K562 (cell line): Measurements from ENCODE around the gene SLC22A16. TPM values are rescaled to one million over a fixed set of nuclear protein-coding genes. Genes with fewer than 3 reads are reported as not detected.

Source experiments
- ATAC-seq: fragments of 200-7000 bp; cut with Tn5 transposase; 3 replicates; pipeline ENCODE4 v1.9.1; 2020; ENCODE audit warnings: moderate library complexity
- BruUV-seq: library from RNA; stranded (reverse); fragments of 400-500 nt; replicated peaks from 2 replicates; lab custom pipeline; 2021; lab: Mats Ljungman, UMichigan
- CTCF ChIA-PET: fragments of 300-600 bp; formaldehyde crosslinking; extraction: SDS; loops from one replicate; lab custom pipeline; 2021; ENCODE audit warnings: low intra/inter-chr PET ratio; lab: Yijun Ruan, JAX
- POLR2A ChIA-PET: fragments of 300-600, 350-650 bp; sonication (Branson Sonifier 250); formaldehyde crosslinking; extraction: SDS; loops from one replicate; lab custom pipeline; 2021; ENCODE audit warnings: antibody characterized with exemption, inconsistent platforms; lab: Yijun Ruan, JAX
- DNase-seq, 4 experiments: peaks; one replicate each; pipeline versions ENCODE4 v3.0.0 to v3.0.0-alpha.2; 2011 to 2018; ENCODE audit warnings: low spot score in 3 of 4, mixed read lengths in 3 of 4; ENCODE audit errors: extremely low read depth in 1 of 4
- FAIRE-seq: peaks from 2 replicates; lab custom pipeline; 2011; peaks lifted over from hg19 to GRCh38; lab: Jason Lieb, UNC
- H2AFZ ChIP-seq: 2 replicates; pipeline ENCODE4 v1.6.0; 2011; ENCODE audit warnings: low read depth, low read length, control low read depth, inconsistent platforms
- H3K27ac ChIP-seq: fragments of 200-600 bp; 3 replicates; pipeline ENCODE4 v1.8.0; 2011; ENCODE audit warnings: low read depth, mild to moderate bottlenecking, control low read depth, inconsistent platforms, low read length, moderate library complexity, mixed read lengths; ENCODE audit errors: extremely low read depth
- H3K27me3 ChIP-seq, 2 experiments: fragments of 300-600 bp in 1 of 2; 2 replicates in 1 of 2; 3 replicates in 1 of 2; pipeline versions ENCODE4 v1.6.0 to v1.8.0; 2011; ENCODE audit warnings: inconsistent platforms in 2 of 2, low read length in 2 of 2, mild to moderate bottlenecking in 1 of 2, mixed read lengths in 1 of 2, moderate library complexity in 1 of 2; ENCODE audit not compliant: control insufficient read depth in 2 of 2, insufficient read depth in 2 of 2
- H3K36me3 ChIP-seq: fragments of 300-600 bp; 3 replicates; pipeline ENCODE4 v1.8.0; 2011; ENCODE audit warnings: mild to moderate bottlenecking, low read length, inconsistent platforms; ENCODE audit not compliant: control insufficient read depth, insufficient read depth
- H3K4me1 ChIP-seq, 2 experiments: fragments of 200-600 bp in 1 of 2; replicated peaks in 1 of 2; 2 replicates in 1 of 2; 3 replicates in 1 of 2; pipeline versions ENCODE4 v1.5.1 to v1.8.0; 2011; ENCODE audit warnings: inconsistent platforms in 2 of 2, low read length in 2 of 2, mild to moderate bottlenecking in 1 of 2, mixed read lengths in 1 of 2, moderate library complexity in 1 of 2; ENCODE audit not compliant: control insufficient read depth in 2 of 2, insufficient read depth in 2 of 2
- H3K4me2 ChIP-seq: 2 replicates; pipeline ENCODE4 v1.6.1; 2011; ENCODE audit warnings: low read length, control low read depth, inconsistent platforms, mixed read lengths; ENCODE audit not compliant: insufficient read depth
- H3K4me3 ChIP-seq: fragments of 200-600 bp; sonication (generic), shearing (Covaris generic); 2 replicates; pipeline ENCODE4 v1.5.1; 2016; ENCODE audit warnings: control low read depth, inconsistent platforms
- H3K79me2 ChIP-seq: fragments of 200-600 bp; 3 replicates; pipeline ENCODE4 v1.8.0; 2011; ENCODE audit warnings: low read length, inconsistent platforms; ENCODE audit not compliant: control insufficient read depth, insufficient read depth
- H3K9ac ChIP-seq, 2 experiments: 2 replicates each; pipeline versions ENCODE4 v1.6.0 to v1.6.1; 2011; ENCODE audit warnings: low read depth in 2 of 2, low read length in 2 of 2, control low read depth in 1 of 2, inconsistent platforms in 1 of 2, mild to moderate bottlenecking in 1 of 2, mixed read lengths in 1 of 2; ENCODE audit not compliant: insufficient read depth in 1 of 2
- H3K9me1 ChIP-seq: one replicate; pipeline ENCODE4 v1.6.0; 2011; ENCODE audit warnings: inconsistent platforms, mild to moderate bottlenecking, low read length, moderate library complexity; ENCODE audit not compliant: control insufficient read depth, insufficient read depth
- H3K9me3 ChIP-seq: replicated peaks from 2 replicates; pipeline ENCODE4 v1.5.1; 2011; ENCODE audit warnings: low read depth, low read length, inconsistent platforms; ENCODE audit not compliant: control insufficient read depth, insufficient read depth
- H4K20me1 ChIP-seq: replicated peaks from 2 replicates; pipeline ENCODE4 v1.6.1; 2011; ENCODE audit warnings: low read length, inconsistent platforms, mixed read lengths; ENCODE audit not compliant: control insufficient read depth, insufficient read depth
- CEBPZ ChIP-seq: fragments of 150-350 bp; IDR thresholded peaks from 2 replicates; pipeline ENCODE4 v1.6.1; 2014; ENCODE audit warnings: low read depth, mild to moderate bottlenecking, low read length, borderline replicate concordance
- FOXA3 ChIP-seq, 2 experiments: fragments of 450-650 bp in 1 of 2; sonication (generic) in 1 of 2; formaldehyde crosslinking; IDR thresholded peaks in 1 of 2; conservative IDR thresholded peaks in 1 of 2; 2 replicates each; pipeline versions ENCODE4 v1.4.0 to v1.8.0; 2020 to 2022; ENCODE audit warnings: mild to moderate bottlenecking in 2 of 2, missing genetic modification reagents in 1 of 2
- WGBS: fragments of 100-300 bp; shearing (Covaris generic); methylation state at CpG from one replicate; pipeline ENCODE4 v1.1.6; 2016; ENCODE audit warnings: low coverage, mixed read lengths; ENCODE audit not compliant: insufficient coverage; ENCODE audit errors: missing lambda C conversion rate; 5-methylcytosine and 5-hydroxymethylcytosine counted together
- in situ Hi-C: fragments of 300-500 bp; cut with MboI; formaldehyde crosslinking; loops from 4 replicates; pipeline ENCODE4 v1.15.0; 2018; ENCODE audit warnings: inconsistent platforms, mixed read lengths
- intact Hi-C: fragments of 100-400 bp; cut with micrococcal nuclease; formaldehyde crosslinking; loops from 2 replicates; pipeline ENCODE4 v1.14.2; 2022
- polyA plus RNA-seq, 8 experiments: library from polyadenylated mRNA; depleted of rRNA in 4 of 8; stranded (reverse) in 5 of 8; unstranded in 3 of 8; fragments of >200 nt; fragmentation: Nextera tagmentation in 2 of 8; fragmentation: Illumina TruSeq in 1 of 8; extraction: Ambion mirVana in 2 of 8; extraction: Trizol in 1 of 8; gene quantifications; 2 replicates each; pipeline versions ENCODE4 v1.2.1 to v1.2.3, GENCODE V29; 2011 to 2014; ENCODE audit warnings: inconsistent platforms in 1 of 8, missing spikeins in 1 of 8
- total RNA-seq, 7 experiments: library from RNA; depleted of rRNA in 6 of 7; stranded (reverse); fragments of >200 nt in 6 of 7; fragmentation: Illumina TruSeq in 2 of 7; extraction: Trizol in 2 of 7; gene quantifications; 2 replicates each; pipeline versions ENCODE4 v1.2.1 to v1.2.3, GENCODE V29; 2011 to 2021; ENCODE audit warnings: low replicate concordance in 1 of 7

Gene SLC22A16
- total and polyA plus RNA-seq, 9 of the 15 experiments (the other 6 are each of a cell fraction or from before 2014, with no cell fraction given), result not detected

- H3K4me3 ChIP-seq, result no peak overlapping the region
- no peak for TF ChIP-seq FOXA3 (CRISPR knock-in tag; conservative IDR thresholded peaks at IDR 0.05 in 1 of 2, IDR thresholded peaks at IDR 0.05 in 1 of 2)
- TF ChIP-seq CEBPZ, result no peak
- no peaks in the 10 kb centered on the region for H3K79me2 ChIP-seq
- FAIRE-seq, result no peak
- H4K20me1 ChIP-seq, result no peaks in the 10 kb centered on the region
- H2AFZ ChIP-seq, result no peak overlapping the region
- H3K27ac ChIP-seq, result no peak overlapping the region
- no peak for DNase-seq
- BruUV-seq, result no TSS peak
- H3K4me2 ChIP-seq, result no peak overlapping the region
- 2% methylated on average over 3 of the region's 3 CpGs for WGBS
- H3K27me3 ChIP-seq, result peaks cover 6 to 37% of the 10 kb centered on the region in 2 experiments; a peak in 4 of 5 replicates
- ATAC-seq, result no peak
- no peaks in the 10 kb centered on the region for H3K9me3 ChIP-seq
- H3K9ac ChIP-seq, result no peak overlapping the region
- intact Hi-C loops, result no loop called here
- in situ Hi-C loops, result no loop called here
- no peaks in the 10 kb centered on the region for H3K4me1 ChIP-seq
- ChIA-PET CTCF (no interaction called here), POLR2A (interaction anchor here (1.0 kb wide), 1 partner anchor 50 kb away, joined by 3 read pairs; no protein-coding TSS in a partner anchor)
- H3K36me3 ChIP-seq, result no peaks in the 10 kb centered on the region
- no peaks in the 10 kb centered on the region for H3K9me1 ChIP-seq
Measured at GRCh38 chr6:110471726-110472365, 4.6 kb downstream of the SLC22A16 start.
